HepG2 (cell line): Measurements from ENCODE around the gene VMO1. TPM values are rescaled to one million over a fixed set of nuclear protein-coding genes. Genes with fewer than 3 reads are reported as not detected.
A peak's percentile ranks its signal among the peaks of the same experiment; 100 is the strongest.

Source experiments
- ATAC-seq: fragments of 200-7000 bp; cut with Tn5 transposase; 3 replicates; pipeline ENCODE4 v1.9.1; 2020; ENCODE audit warnings: mild to moderate bottlenecking, moderate library complexity
- BruUV-seq: library from RNA; stranded (reverse); fragments of 400-500 nt; replicated peaks from 2 replicates; lab custom pipeline; 2021; lab: Mats Ljungman, UMichigan
- CTCF ChIA-PET: fragments of 300-600 bp; formaldehyde crosslinking; extraction: SDS; loops from one replicate; lab custom pipeline; 2021; ENCODE audit warnings: low total read pairs, inconsistent platforms, low intra/inter-chr PET ratio; lab: Yijun Ruan, JAX
- POLR2A ChIA-PET: fragments of 350-600 bp; sonication (Branson Sonifier 250); formaldehyde crosslinking; loops from one replicate; lab custom pipeline; 2020; ENCODE audit warnings: antibody characterized with exemption, inconsistent platforms; lab: Yijun Ruan, JAX
- DNase-seq: peaks from one replicate; pipeline ENCODE4 v3.0.0-alpha.2; 2015; ENCODE audit warnings: low spot score
- FAIRE-seq: peaks from 3 replicates; lab custom pipeline; 2011; peaks lifted over from hg19 to GRCh38; lab: Jason Lieb, UNC
- H2AFZ ChIP-seq: one replicate; pipeline ENCODE4 v1.6.1; 2011; ENCODE audit warnings: low read length, inconsistent platforms
- H3K27ac ChIP-seq: fragments of 300-600 bp; 3 replicates; pipeline ENCODE4 v1.8.0; 2011; ENCODE audit warnings: mixed run types, mild to moderate bottlenecking, mixed read lengths, low read length, inconsistent platforms; ENCODE audit not compliant: insufficient read depth; ENCODE audit errors: extremely low read length
- H3K27me3 ChIP-seq, 2 experiments: fragments of 200-600 bp in 1 of 2; 2 replicates in 1 of 2; 3 replicates in 1 of 2; pipeline versions ENCODE4 v1.6.0 to v1.8.0; 2011; ENCODE audit warnings: low read length in 2 of 2, mild to moderate bottlenecking in 2 of 2, moderate library complexity in 2 of 2, inconsistent platforms in 1 of 2; ENCODE audit not compliant: insufficient read depth in 2 of 2, control insufficient read depth in 1 of 2
- H3K36me3 ChIP-seq, 2 experiments: fragments of 200-600 bp in 1 of 2; replicated peaks in 1 of 2; 2 replicates in 1 of 2; 3 replicates in 1 of 2; pipeline versions ENCODE4 v1.5.1 to v1.8.0; 2011; ENCODE audit warnings: low read length in 2 of 2, inconsistent platforms in 1 of 2; ENCODE audit not compliant: insufficient read depth in 2 of 2, control insufficient read depth in 1 of 2
- H3K4me1 ChIP-seq: 2 replicates; pipeline ENCODE4 v1.5.1; 2012; ENCODE audit warnings: low read length, inconsistent platforms; ENCODE audit not compliant: insufficient read depth
- H3K4me2 ChIP-seq: 2 replicates; pipeline ENCODE4 v1.6.0; 2011; ENCODE audit warnings: low read depth, low read length, inconsistent platforms
- H3K4me3 ChIP-seq, 3 experiments: fragments of 200-600 bp in 1 of 3; sonication (generic), shearing (Covaris generic) in 1 of 3; replicated peaks in 1 of 3; 2 replicates each; pipeline ENCODE4 v1.5.1; 2011 to 2016; ENCODE audit warnings: low read length in 3 of 3, inconsistent platforms in 2 of 3, low read depth in 2 of 3, mild to moderate bottlenecking in 2 of 3, control low read depth in 1 of 3, mixed read lengths in 1 of 3; ENCODE audit not compliant: insufficient read depth in 1 of 3
- H3K79me2 ChIP-seq: one replicate; pipeline ENCODE4 v1.6.1; 2011; ENCODE audit warnings: low read length, inconsistent platforms; ENCODE audit not compliant: insufficient read depth
- H3K9ac ChIP-seq: 2 replicates; pipeline ENCODE4 v1.6.0; 2011; ENCODE audit warnings: mild to moderate bottlenecking, low read depth, low read length, inconsistent platforms; ENCODE audit not compliant: insufficient read depth
- H3K9me3 ChIP-seq: 2 replicates; pipeline ENCODE4 v1.5.1; 2012; ENCODE audit warnings: mild to moderate bottlenecking, low read length
- H4K20me1 ChIP-seq: 2 replicates; pipeline ENCODE4 v1.6.0; 2011; ENCODE audit warnings: inconsistent platforms, mild to moderate bottlenecking, low read length, moderate library complexity; ENCODE audit not compliant: insufficient read depth
- ETV5 ChIP-seq: IDR thresholded peaks from 2 replicates; pipeline ENCODE4 v1.6.1; 2018; ENCODE audit warnings: missing biosample characterization, missing genetic modification reagents, inconsistent platforms, borderline replicate concordance
- FOXM1 ChIP-seq: sonication (generic); formaldehyde crosslinking; IDR thresholded peaks from 2 replicates; pipeline ENCODE4 v1.5.0; 2020; ENCODE audit warnings: missing genetic modification reagents
- GATAD1 ChIP-seq: IDR thresholded peaks from 2 replicates; pipeline ENCODE4 v1.6.1; 2016; ENCODE audit warnings: missing genetic modification reagents, missing compliant biosample characterization
- SOX13 ChIP-seq, 3 experiments: fragments of 450-650 bp in 1 of 3; sonication (generic) in 1 of 3; formaldehyde crosslinking in 1 of 3; IDR thresholded peaks in 2 of 3; conservative IDR thresholded peaks in 1 of 3; 2 replicates each; pipeline versions ENCODE4 v1.5.0 to v1.6.1; 2016 to 2020; ENCODE audit warnings: antibody characterized with exemption in 1 of 3, mild to moderate bottlenecking in 1 of 3, missing compliant biosample characterization in 1 of 3, missing genetic modification reagents in 1 of 3, moderate library complexity in 1 of 3
- SRSF1 ChIP-seq: fragments of 200-400 bp; formaldehyde crosslinking; optimal IDR thresholded peaks from 2 replicates; pipeline ENCODE3; 2017; ENCODE audit warnings: mild to moderate bottlenecking, low read depth, low read length, moderate library complexity
- STAG1 ChIP-seq: sonication (generic); formaldehyde crosslinking; IDR thresholded peaks from 2 replicates; pipeline ENCODE4 v1.4.0; 2020; ENCODE audit warnings: missing genetic modification reagents
- ZFP1 ChIP-seq: IDR thresholded peaks from 2 replicates; pipeline ENCODE4 v1.6.1; 2016
- ZNF263 ChIP-seq: sonication (generic); formaldehyde crosslinking; IDR thresholded peaks from 2 replicates; pipeline ENCODE4 v1.4.0; 2020; ENCODE audit warnings: missing genetic modification reagents
- ZNF337 ChIP-seq: sonication (generic); formaldehyde crosslinking; IDR thresholded peaks from 2 replicates; pipeline ENCODE4 v1.5.1; 2020; ENCODE audit warnings: missing genetic modification reagents, low read depth, mild to moderate bottlenecking, borderline replicate concordance
- ZNF460 ChIP-seq: sonication (generic); formaldehyde crosslinking; IDR thresholded peaks from 2 replicates; pipeline ENCODE4 v1.5.1; 2020; ENCODE audit warnings: missing genetic modification reagents, mild to moderate bottlenecking, borderline replicate concordance
- ZNF562 ChIP-seq: sonication (generic); formaldehyde crosslinking; IDR thresholded peaks from 2 replicates; pipeline ENCODE4 v1.8.0; 2022; ENCODE audit warnings: missing genetic modification reagents, borderline replicate concordance
- WGBS: methylation state at CpG from one replicate; pipeline ENCODE4 v1.1.6; 2017; ENCODE audit warnings: low lambda C conversion rate; 5-methylcytosine and 5-hydroxymethylcytosine counted together
- in situ Hi-C: cut with HindIII; loops from 2 replicates; pipeline ENCODE4 v1.10.0; 2017; ENCODE audit warnings: low pct_unique_long_range_greater_than_20kb; ENCODE audit not compliant: extremely low pct_ligation_motif_present
- intact Hi-C: fragments of 100-400 bp; cut with micrococcal nuclease; formaldehyde crosslinking; loops from one replicate; pipeline ENCODE4 v1.10.0; 2022; ENCODE audit not compliant: unreplicated experiment
- polyA plus RNA-seq, 8 experiments: library from polyadenylated mRNA; depleted of rRNA in 3 of 8; stranded (reverse) in 7 of 8; unstranded in 1 of 8; fragments of >200 nt; fragmentation: Illumina TruSeq in 4 of 8; extraction: Trizol in 4 of 8; gene quantifications; 2 replicates each; pipeline versions ENCODE4 v1.2.1 to v1.2.3, GENCODE V29; 2011 to 2016; ENCODE audit warnings: low read depth in 4 of 8, missing spikeins in 1 of 8, mixed read lengths in 1 of 8; ENCODE audit not compliant: insufficient read depth in 1 of 8
- total RNA-seq, 5 experiments: library from RNA; depleted of rRNA; stranded (reverse); fragments of >200 nt; fragmentation: Illumina TruSeq; extraction: Trizol; gene quantifications; 2 replicates each; pipeline ENCODE4 v1.2.3, GENCODE V29; 2016; ENCODE audit warnings: low read depth in 1 of 5
- TF ChIP-seq, protein P1 (sequence below): sonication (generic); formaldehyde crosslinking; IDR thresholded peaks from 2 replicates; pipeline ENCODE4 v1.5.0; 2020; ENCODE audit warnings: mild to moderate bottlenecking, missing genetic modification reagents, moderate library complexity
- TF ChIP-seq, protein P2 (sequence below): sonication (generic); formaldehyde crosslinking; IDR thresholded peaks from 2 replicates; pipeline ENCODE4 v1.4.0; 2020; ENCODE audit warnings: mild to moderate bottlenecking, missing genetic modification reagents
- TF ChIP-seq, protein P3 (sequence below): sonication (generic); formaldehyde crosslinking; IDR thresholded peaks from 2 replicates; pipeline ENCODE4 v1.9.0; 2021; ENCODE audit warnings: missing genetic modification reagents, borderline replicate concordance

The VMO1 gene
- total and polyA plus RNA-seq, 2 of the 13 experiments (the other 11 are each of a cell fraction or from before 2014, with no cell fraction given) = not detected

DNA sequence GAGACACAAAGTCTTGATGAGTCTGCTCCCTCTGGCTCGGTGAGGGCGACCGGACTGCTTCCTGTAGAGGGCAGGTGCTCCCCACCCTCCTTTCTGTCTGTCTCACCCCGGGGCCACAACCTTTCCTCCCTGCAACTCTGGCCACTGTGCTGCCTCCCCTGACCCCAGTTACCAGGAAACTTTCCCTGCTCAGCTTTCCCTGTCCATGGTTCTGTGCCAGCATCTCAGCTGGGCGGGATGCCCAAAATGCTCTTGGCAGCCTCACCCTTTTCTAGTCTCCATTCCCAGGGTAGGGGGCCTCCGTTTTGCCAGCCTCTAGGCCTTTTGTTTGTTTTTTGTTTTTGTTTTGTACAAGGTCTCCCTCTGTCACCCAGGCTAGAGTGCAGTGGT, 22.2 kb upstream of the VMO1 start:
- intact Hi-C loops = no loop called here
- ATAC-seq = no peak
- no peak overlapping the region for H2AFZ ChIP-seq
- TF ChIP-seq, protein P1, sequence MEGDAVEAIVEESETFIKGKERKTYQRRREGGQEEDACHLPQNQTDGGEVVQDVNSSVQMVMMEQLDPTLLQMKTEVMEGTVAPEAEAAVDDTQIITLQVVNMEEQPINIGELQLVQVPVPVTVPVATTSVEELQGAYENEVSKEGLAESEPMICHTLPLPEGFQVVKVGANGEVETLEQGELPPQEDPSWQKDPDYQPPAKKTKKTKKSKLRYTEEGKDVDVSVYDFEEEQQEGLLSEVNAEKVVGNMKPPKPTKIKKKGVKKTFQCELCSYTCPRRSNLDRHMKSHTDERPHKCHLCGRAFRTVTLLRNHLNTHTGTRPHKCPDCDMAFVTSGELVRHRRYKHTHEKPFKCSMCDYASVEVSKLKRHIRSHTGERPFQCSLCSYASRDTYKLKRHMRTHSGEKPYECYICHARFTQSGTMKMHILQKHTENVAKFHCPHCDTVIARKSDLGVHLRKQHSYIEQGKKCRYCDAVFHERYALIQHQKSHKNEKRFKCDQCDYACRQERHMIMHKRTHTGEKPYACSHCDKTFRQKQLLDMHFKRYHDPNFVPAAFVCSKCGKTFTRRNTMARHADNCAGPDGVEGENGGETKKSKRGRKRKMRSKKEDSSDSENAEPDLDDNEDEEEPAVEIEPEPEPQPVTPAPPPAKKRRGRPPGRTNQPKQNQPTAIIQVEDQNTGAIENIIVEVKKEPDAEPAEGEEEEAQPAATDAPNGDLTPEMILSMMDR = peak; percentile 44
- TF ChIP-seq ZNF460 (CRISPR knock-in tag) (no peak), FOXM1 (no peak), ZNF263 (CRISPR knock-in tag) (peak; percentile 78), STAG1 (CRISPR knock-in tag) (peak; percentile 45), ZFP1 (CRISPR knock-in tag) (no peak), ETV5 (no peak), SRSF1 (no peak), ZNF562 (CRISPR knock-in tag) (no peak), GATAD1 (CRISPR knock-in tag) (no peak), SOX13 (IDR thresholded peaks at IDR 0.05) (no peak), SOX13 (CRISPR knock-in tag; conservative IDR thresholded peaks at IDR 0.05 in 1 of 2, IDR thresholded peaks at IDR 0.05 in 1 of 2) (no peak), ZNF337 (no peak)
- TF ChIP-seq, protein P2, sequence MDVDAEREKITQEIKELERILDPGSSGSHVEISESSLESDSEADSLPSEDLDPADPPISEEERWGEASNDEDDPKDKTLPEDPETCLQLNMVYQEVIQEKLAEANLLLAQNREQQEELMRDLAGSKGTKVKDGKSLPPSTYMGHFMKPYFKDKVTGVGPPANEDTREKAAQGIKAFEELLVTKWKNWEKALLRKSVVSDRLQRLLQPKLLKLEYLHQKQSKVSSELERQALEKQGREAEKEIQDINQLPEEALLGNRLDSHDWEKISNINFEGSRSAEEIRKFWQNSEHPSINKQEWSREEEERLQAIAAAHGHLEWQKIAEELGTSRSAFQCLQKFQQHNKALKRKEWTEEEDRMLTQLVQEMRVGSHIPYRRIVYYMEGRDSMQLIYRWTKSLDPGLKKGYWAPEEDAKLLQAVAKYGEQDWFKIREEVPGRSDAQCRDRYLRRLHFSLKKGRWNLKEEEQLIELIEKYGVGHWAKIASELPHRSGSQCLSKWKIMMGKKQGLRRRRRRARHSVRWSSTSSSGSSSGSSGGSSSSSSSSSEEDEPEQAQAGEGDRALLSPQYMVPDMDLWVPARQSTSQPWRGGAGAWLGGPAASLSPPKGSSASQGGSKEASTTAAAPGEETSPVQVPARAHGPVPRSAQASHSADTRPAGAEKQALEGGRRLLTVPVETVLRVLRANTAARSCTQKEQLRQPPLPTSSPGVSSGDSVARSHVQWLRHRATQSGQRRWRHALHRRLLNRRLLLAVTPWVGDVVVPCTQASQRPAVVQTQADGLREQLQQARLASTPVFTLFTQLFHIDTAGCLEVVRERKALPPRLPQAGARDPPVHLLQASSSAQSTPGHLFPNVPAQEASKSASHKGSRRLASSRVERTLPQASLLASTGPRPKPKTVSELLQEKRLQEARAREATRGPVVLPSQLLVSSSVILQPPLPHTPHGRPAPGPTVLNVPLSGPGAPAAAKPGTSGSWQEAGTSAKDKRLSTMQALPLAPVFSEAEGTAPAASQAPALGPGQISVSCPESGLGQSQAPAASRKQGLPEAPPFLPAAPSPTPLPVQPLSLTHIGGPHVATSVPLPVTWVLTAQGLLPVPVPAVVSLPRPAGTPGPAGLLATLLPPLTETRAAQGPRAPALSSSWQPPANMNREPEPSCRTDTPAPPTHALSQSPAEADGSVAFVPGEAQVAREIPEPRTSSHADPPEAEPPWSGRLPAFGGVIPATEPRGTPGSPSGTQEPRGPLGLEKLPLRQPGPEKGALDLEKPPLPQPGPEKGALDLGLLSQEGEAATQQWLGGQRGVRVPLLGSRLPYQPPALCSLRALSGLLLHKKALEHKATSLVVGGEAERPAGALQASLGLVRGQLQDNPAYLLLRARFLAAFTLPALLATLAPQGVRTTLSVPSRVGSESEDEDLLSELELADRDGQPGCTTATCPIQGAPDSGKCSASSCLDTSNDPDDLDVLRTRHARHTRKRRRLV (CRISPR knock-in tag) = no peak
- TF ChIP-seq, protein P3, sequence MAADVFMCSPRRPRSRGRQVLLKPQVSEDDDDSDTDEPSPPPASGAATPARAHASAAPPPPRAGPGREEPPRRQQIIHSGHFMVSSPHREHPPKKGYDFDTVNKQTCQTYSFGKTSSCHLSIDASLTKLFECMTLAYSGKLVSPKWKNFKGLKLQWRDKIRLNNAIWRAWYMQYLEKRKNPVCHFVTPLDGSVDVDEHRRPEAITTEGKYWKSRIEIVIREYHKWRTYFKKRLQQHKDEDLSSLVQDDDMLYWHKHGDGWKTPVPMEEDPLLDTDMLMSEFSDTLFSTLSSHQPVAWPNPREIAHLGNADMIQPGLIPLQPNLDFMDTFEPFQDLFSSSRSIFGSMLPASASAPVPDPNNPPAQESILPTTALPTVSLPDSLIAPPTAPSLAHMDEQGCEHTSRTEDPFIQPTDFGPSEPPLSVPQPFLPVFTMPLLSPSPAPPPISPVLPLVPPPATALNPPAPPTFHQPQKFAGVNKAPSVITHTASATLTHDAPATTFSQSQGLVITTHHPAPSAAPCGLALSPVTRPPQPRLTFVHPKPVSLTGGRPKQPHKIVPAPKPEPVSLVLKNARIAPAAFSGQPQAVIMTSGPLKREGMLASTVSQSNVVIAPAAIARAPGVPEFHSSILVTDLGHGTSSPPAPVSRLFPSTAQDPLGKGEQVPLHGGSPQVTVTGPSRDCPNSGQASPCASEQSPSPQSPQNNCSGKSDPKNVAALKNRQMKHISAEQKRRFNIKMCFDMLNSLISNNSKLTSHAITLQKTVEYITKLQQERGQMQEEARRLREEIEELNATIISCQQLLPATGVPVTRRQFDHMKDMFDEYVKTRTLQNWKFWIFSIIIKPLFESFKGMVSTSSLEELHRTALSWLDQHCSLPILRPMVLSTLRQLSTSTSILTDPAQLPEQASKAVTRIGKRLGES (CRISPR knock-in tag) = no peak

More for the DNA sequence above, 22.2 kb upstream of the VMO1 start:
- ChIA-PET POLR2A (interaction anchor here (2.3 to 2.5 kb wide), 2 partner anchors 20 to 104 kb away, joined by 7 to 17 read pairs; partner anchors contain the start of genes GLTPD2 and PELP1), CTCF (interaction anchor here (0.9 kb wide), 1 partner anchor 74 kb away, joined by 4 read pairs; no protein-coding TSS in a partner anchor)
- Histone ChIP-seq H3K9me3 (no peaks in the 10 kb centered on the region), H3K27me3 (no peaks in the 10 kb centered on the region), H3K9ac (no peak overlapping the region), H4K20me1 (no peaks in the 10 kb centered on the region), H3K79me2 (peaks cover 3% of the 10 kb centered on the region), H3K4me3 (peak overlapping the region in 2 of 3 experiments; percentile 80 to 92; a peak in 2 of 6 replicates), H3K4me1 (peaks cover 29% of the 10 kb centered on the region), H3K27ac (no peak overlapping the region), H3K36me3 (peaks cover 4 to 6% of the 10 kb centered on the region in 2 experiments; a peak in 2 of 5 replicates), H3K4me2 (peak overlapping the region; percentile 88; the same call in 1 of the 2 replicates)
- FAIRE-seq (no peak), DNase-seq (no peak)
- WGBS = 88% methylated on average over 6 of the region's 6 CpGs
- in situ Hi-C loops = loop anchor here (5.0 kb wide), 1 partner anchor 74 kb away; no protein-coding TSS in a partner anchor
- BruUV-seq = no TSS peak
